Activated T-cell treated with anti-CD3 and anti-CD28 coated beads for 48 hours (primary cell): ENCODE data around the gene PRKCA.

ENCODE experiments used
- DNase-seq: peaks from one replicate; pipeline ENCODE4 v3.0.0-alpha.2; 2020; ENCODE audit warnings: low read depth

Gene PRKCA

DNA sequence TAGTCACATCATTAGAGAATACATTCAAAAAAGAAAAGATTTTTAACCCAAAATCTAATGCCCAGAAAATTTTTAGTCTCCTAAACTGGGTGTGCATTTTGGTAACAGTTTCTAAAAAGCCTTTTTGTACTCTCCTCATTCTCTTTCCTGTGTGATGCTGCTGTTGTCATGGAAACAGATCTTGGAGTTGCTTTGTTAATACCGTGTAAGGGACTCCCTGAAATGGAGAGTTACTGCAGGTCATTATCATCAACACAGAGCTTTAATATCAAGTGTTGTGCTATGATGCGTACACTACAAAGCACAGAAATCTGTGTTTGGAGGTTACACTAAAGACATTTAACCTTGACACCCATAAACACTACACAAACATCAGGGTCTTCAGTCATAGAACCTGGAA is 216.3 kb downstream of the PRKCA start:
- no peak for DNase-seq

DNA sequence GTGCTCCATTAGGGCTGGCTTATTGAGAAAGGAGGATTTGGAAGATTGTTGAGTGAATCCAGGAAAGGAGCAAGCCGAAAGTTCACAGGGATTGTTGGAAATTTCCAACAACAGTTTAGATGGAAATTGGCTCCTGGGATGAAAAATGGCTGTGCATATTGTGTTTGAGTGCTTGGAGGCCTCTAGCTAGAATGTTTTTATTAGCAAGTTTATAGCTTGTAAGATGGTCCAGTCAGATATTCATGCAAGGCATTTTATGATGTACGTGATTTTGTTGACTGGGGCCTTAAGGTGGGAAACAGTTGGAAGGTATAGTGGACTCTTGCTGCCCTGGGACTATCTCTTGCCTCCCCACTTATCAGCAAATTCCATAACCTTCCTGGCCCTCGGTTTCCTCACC is 216.7 kb downstream of the PRKCA start:
- no peak for DNase-seq

GRCh38 chr17:66520999-66521398 is 218.6 kb downstream of the PRKCA start:
- no peak for DNase-seq

GRCh38 chr17:66522591-66523272 is 220.3 kb downstream of the PRKCA start:
- DNase-seq, result no peak

DNA sequence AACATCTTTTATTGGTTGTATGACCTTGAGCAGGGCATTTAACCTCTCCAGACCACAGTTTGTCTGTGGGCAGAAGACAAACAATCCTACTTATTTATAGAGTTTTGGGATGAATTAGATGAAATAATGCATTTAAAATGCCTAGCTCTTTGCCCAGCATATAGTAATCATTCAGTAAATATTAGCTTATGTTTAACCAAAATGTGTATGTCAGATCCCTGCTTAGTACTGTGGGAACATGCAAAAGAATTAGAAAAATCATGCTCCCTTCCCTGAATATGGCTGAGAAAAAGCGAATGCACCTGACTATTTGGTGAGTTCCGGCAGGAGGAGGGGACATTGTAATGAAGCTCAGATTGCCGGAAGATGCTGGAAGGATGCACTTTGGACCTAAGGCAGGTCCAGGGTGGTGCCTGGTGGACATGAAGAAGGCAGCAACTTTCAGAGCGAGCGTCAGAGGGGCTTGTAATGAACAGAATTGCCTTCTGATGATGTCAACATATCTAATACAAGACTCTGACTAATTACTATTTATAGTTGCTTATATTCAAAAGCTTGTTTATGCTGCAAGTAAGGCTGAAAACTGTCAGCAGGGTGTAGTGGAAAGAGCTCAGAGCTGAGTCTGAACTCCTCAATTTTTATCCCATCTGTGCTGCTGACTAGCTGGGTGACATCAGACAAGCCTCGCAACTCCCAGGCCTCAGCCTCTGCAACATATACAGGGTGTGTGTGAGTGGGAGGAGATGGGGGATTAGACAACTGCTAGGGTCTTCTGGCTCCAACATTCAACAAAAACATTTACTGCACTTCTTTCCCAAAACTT is 221.2 kb downstream of the PRKCA start:
- no peak for DNase-seq

DNA sequence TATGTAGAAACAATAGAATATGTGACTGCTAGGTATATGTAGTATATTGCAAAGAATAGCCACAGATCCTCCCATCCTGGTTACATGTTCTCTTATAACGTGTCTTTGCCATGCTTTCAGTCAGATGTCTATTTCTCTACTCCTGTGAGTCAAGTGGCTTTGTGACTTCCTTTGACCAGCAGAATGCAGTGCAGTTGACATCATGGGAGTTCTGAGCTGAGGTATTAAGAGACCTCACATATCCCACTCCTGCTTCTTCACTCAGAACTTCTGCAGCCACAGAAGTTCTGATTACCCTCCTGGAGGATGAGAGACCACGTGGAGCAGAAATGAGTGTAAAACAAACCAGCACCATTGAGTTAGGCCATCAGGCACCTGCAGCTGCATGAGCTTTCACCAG is 222.5 kb downstream of the PRKCA start:
- DNase-seq, result no peak

- DNase-seq, result no peak
Observed at GRCh38 chr17:66525338-66525737, 222.9 kb downstream of the PRKCA start.

GRCh38 chr17:66526827-66527226 is 224.4 kb downstream of the PRKCA start:
- DNase-seq, result no peak

DNA sequence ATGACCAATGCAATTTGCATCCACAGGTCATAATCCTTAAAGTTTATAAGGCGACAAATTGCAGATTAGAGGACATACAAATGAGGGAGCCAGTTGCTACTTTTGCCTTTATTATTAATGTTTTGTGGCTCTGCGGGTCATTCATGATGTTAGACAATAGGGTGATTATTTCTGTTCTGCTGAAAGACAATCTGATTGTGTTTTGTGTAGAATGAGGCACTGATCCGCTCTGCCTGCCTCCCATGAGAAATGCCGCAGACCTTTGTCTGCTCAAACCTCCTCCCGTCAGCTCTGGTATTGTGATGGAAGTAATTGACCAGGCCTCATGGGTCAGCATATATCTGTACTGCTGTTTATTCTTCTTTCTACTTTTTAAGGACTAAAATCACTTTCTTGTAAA is 224.9 kb downstream of the PRKCA start:
- DNase-seq, result no peak

- DNase-seq, result no peak
Observed at GRCh38 chr17:66531851-66532295, 229.5 kb downstream of the PRKCA start.

GRCh38 chr17:66533572-66533971 is 231.2 kb downstream of the PRKCA start:
- DNase-seq, result no peak

DNA sequence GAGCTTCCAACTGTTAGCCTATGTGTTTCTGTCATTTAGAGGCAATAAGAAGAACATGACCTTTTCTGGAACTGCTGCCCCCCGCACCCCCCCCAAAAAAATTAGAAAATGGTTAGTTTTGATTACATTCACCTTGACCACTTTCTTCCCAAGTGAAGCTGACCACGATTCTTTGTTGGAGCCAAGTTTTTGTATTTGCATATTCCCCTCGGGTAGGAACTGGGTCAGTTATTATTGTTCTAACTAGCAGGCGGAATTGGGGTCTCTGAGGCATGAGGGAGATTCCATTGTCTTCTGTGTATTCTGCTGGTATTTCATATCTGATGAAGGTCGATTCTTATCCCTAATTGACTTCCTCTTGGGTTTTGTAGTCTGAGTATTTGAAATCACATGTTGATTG is 231.6 kb downstream of the PRKCA start:
- no peak for DNase-seq

DNA sequence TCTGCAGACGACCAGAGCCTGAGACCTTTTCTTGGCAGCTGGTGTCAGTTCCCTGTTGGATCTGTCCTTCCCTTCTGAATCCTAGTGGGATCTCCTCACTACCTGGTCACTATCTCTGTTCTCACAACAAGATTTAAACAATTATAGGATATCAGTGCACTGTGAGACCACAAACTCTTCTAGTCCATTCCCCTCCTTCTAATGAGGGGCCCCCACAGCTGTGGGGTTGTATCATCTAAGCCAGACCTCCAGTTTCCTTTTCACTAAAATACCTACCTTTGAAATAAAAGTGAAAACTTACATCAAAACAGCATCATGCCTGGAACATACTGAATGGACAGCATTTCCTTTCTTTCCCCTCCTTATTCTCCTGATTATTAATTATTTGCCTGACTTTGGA is 233.2 kb downstream of the PRKCA start:
- no peak for DNase-seq

GRCh38 chr17:66537502-66537901 is 235.1 kb downstream of the PRKCA start:
- no peak for DNase-seq

DNA sequence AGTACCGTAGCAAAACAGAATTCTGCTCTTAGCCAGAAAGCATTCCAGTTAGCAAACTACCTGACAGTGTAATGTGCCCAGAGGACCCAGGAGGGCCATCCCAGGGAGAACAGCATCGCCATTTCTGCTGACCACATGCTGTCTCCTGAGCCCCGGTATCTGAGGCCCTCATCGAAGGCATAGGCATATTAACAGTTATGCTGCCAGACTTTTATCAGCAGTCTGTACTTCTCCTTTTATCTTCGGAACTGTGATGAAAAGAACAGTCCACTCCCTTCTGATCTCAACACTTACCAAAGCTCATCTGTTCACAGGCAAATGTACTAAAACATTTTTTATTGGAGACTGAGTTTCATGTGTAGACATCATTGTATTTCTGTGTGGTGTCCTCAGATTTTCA is 236.4 kb downstream of the PRKCA start:
- DNase-seq, result no peak

GRCh38 chr17:66540131-66540781 is 237.8 kb downstream of the PRKCA start:
- DNase-seq, result no peak

DNA sequence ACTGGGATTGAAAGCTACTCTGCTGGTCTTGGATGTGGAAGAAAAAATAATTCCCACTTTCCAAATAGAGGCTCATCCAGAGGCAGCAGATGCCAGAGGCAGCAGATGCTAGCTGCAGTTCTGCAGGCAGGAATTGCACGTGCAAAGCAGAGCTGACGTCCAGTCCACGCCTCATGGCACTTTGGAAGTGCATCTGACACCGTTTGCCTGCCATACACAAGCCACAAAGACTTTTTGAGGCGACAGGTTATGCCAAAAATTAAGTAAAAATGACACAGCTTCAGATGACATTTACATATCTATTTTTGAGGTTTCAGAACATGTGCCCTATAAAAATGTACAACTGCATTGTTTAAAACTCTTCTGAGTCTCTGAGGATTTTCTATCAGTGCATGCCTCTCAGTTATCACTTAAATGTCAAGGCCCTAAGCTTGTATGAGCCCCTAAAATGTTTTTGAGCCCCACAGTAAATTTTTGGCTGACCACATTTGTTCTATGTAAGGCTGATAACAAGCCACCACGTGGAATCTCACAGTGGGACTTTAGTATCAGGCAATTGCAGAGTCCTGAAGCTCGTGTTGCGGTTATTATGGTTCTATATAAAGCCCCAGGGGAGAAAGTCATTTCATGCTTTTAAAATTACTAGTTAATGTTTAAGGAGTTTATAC is 239.2 kb downstream of the PRKCA start:
- no peak for DNase-seq

GRCh38 chr17:66542129-66542966 is 239.9 kb downstream of the PRKCA start:
- DNase-seq, result no peak

DNA sequence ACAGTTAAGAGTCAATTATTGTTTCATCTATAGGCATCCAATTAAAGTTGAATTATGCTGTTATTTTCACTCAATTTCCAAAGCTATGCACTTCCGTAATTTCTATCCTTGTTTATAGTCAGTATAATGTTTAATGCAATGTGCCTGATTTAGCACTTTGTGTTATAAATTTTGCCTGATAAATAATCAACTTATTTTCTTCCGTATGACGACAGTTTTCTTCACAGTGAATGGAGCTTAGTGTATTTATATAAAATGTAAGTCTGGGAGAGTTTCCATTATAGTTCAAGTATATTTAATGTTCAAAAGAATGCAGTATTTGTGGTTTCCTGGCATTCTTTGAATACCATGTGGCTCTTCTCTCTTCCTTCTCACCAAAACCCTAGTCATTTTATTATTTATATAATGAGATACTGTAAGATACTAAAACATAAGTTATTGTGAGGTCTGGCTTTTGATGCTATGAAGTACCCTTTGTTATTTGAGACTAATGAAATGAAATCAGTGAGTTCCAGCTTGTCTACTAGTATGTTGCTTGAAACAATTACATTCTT is 240.6 kb downstream of the PRKCA start:
- DNase-seq, result no peak

DNA sequence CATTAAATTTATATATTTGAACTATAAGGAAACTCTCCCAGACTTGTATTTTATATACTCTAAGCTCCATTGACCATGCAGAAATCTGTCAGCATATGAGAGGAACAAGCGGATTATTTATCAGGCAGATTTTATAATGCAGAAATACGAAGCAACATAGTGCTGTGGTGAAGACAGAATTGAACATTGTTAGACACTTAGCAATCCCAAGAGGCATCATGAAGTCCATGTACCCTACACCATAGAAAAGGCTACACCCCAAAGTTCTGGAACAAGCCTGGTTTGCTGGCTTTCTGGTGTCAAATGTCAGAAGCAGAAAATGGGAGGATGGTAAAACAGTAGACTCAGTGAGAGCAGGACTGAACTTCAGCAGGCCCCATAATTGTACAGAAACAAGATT is 241.1 kb downstream of the PRKCA start:
- DNase-seq, result no peak

GRCh38 chr17:66545918-66546317 is 243.5 kb downstream of the PRKCA start:
- no peak for DNase-seq
